Measurements from ENCODE around the gene SLC35E2B.

Gene SLC35E2B

GRCh38 chr1:1630965-1631781 is 61.4 kb downstream of the SLC35E2B start:
- no peak overlapping the region for H2AFZ ChIP-seq (ENCODE audit: low read depth, low read length)
- no peak overlapping the region for H2BK12ac ChIP-seq (ENCODE audit: low read length in 2 of 2)
- peak overlapping the region; percentile 42 for H4K8ac ChIP-seq (ENCODE audit: low read length)
- peaks cover 6 to 40% of the 10 kb centered on the region in 2 experiments for H3K36me3 ChIP-seq (ENCODE audit: control insufficient read depth in 1 of 2, insufficient read depth in 2 of 2, low read depth in 1 of 2, low read length in 2 of 2)
- peak overlapping the region in 1 of 2 experiments; percentile 40 for H3K18ac ChIP-seq (ENCODE audit: low read depth in 1 of 2, low read length in 2 of 2)
- peak overlapping the region; percentile 80 for H2BK15ac ChIP-seq (ENCODE audit: low read depth, poor library complexity, severe bottlenecking)
- H3K9me3 ChIP-seq (ENCODE audit: control insufficient read depth, low read length): no peaks in the 10 kb centered on the region
- WGBS: 23% methylated on average over 37 of the region's 79 CpGs
- no peaks in the 10 kb centered on the region for H3K79me1 ChIP-seq (replicated peaks; ENCODE audit: low read length, poor library complexity, severe bottlenecking)
- peaks cover 19% of the 10 kb centered on the region for H3K4me1 ChIP-seq (ENCODE audit: control insufficient read depth, insufficient read depth, low read depth, low read length)
- no peak overlapping the region for H3K27ac ChIP-seq (ENCODE audit: low read length, poor library complexity, severe bottlenecking)
- H2AK5ac ChIP-seq (ENCODE audit: low read length, severe bottlenecking): no peak overlapping the region
- no peak overlapping the region for H4K91ac ChIP-seq (ENCODE audit: low read length)
- peaks cover 3 to 8% of the 10 kb centered on the region in 2 experiments for H3K27me3 ChIP-seq (ENCODE audit: control insufficient read depth in 1 of 2, insufficient read depth in 1 of 2, low read length in 2 of 2)
- H3K4ac ChIP-seq (ENCODE audit: low read depth in 1 of 2, low read length in 2 of 2): peak overlapping the region in 1 of 2 experiments; percentile 28
- H3K23ac ChIP-seq (ENCODE audit: low read length in 2 of 2): no peak overlapping the region
- no peak overlapping the region for H3K9ac ChIP-seq (ENCODE audit: low read length)
- H3K4me2 ChIP-seq (ENCODE audit: low read length, poor library complexity, severe bottlenecking): no peak overlapping the region
- H3K4me3 ChIP-seq (ENCODE audit: insufficient read depth in 1 of 2, low read depth in 1 of 2, low read length in 2 of 2): no peak overlapping the region
- H2BK5ac ChIP-seq (ENCODE audit: low read depth, low read length, poor library complexity, severe bottlenecking): no peak overlapping the region
- DNase-seq: peak; percentile 37
- H3K14ac ChIP-seq (ENCODE audit: low read length in 2 of 2): no peak overlapping the region
- H2BK120ac ChIP-seq (ENCODE audit: low read depth, low read length): peak overlapping the region; percentile 68

- Histone ChIP-seq H2BK12ac (ENCODE audit: low read length in 2 of 2) (no peak overlapping the region), H2AFZ (ENCODE audit: low read depth, low read length) (no peak overlapping the region), H2BK5ac (ENCODE audit: low read depth, low read length, poor library complexity, severe bottlenecking) (no peak overlapping the region), H3K36me3 (ENCODE audit: control insufficient read depth in 1 of 2, insufficient read depth in 2 of 2, low read depth in 1 of 2, low read length in 2 of 2) (peaks cover 6 to 48% of the 10 kb centered on the region in 2 experiments), H2BK15ac (ENCODE audit: low read depth, poor library complexity, severe bottlenecking) (peak overlapping the region; percentile 80), H3K4me1 (ENCODE audit: control insufficient read depth, insufficient read depth, low read depth, low read length) (peaks cover 20% of the 10 kb centered on the region), H3K9me3 (ENCODE audit: control insufficient read depth, low read length) (no peaks in the 10 kb centered on the region), H3K27ac (ENCODE audit: low read length, poor library complexity, severe bottlenecking) (no peak overlapping the region), H3K27me3 (ENCODE audit: control insufficient read depth in 1 of 2, insufficient read depth in 1 of 2, low read length in 2 of 2) (peaks cover 3 to 8% of the 10 kb centered on the region in 2 experiments), H2AK5ac (ENCODE audit: low read length, severe bottlenecking) (no peak overlapping the region), H3K4me3 (ENCODE audit: insufficient read depth in 1 of 2, low read depth in 1 of 2, low read length in 2 of 2) (no peak overlapping the region), H4K91ac (ENCODE audit: low read length) (no peak overlapping the region), H3K79me1 (replicated peaks; ENCODE audit: low read length, poor library complexity, severe bottlenecking) (no peaks in the 10 kb centered on the region), H3K18ac (ENCODE audit: low read depth in 1 of 2, low read length in 2 of 2) (peak overlapping the region in 1 of 2 experiments; percentile 34), H3K4ac (ENCODE audit: low read depth in 1 of 2, low read length in 2 of 2) (no peak overlapping the region), H3K23ac (ENCODE audit: low read length in 2 of 2) (no peak overlapping the region), H3K9ac (ENCODE audit: low read length) (no peak overlapping the region), H2BK120ac (ENCODE audit: low read depth, low read length) (peak overlapping the region; percentile 68), H3K14ac (ENCODE audit: low read length in 2 of 2) (no peak overlapping the region), H3K4me2 (ENCODE audit: low read length, poor library complexity, severe bottlenecking) (no peak overlapping the region), H4K8ac (ENCODE audit: low read length) (no peak overlapping the region)
- 21% methylated on average over 59 of the region's 81 CpGs for WGBS
- DNase-seq: peak; percentile 69
These were observed 62.2 kb downstream of the SLC35E2B start for GRCh38 chr1:1630191-1630964.

GRCh38 chr1:1629430-1630190 is 63.0 kb downstream of the SLC35E2B start:
- H3K27me3 ChIP-seq (ENCODE audit: control insufficient read depth in 1 of 2, insufficient read depth in 1 of 2, low read length in 2 of 2): peaks cover 3 to 8% of the 10 kb centered on the region in 2 experiments
- H4K8ac ChIP-seq (ENCODE audit: low read length): no peak overlapping the region

More at GRCh38 chr1:1629430-1630190, 63.0 kb downstream of the SLC35E2B start:
- Histone ChIP-seq H2BK120ac (ENCODE audit: low read depth, low read length) (no peak overlapping the region), H3K14ac (ENCODE audit: low read length in 2 of 2) (no peak overlapping the region), H2AFZ (ENCODE audit: low read depth, low read length) (no peak overlapping the region), H3K4me3 (ENCODE audit: insufficient read depth in 1 of 2, low read depth in 1 of 2, low read length in 2 of 2) (no peak overlapping the region), H3K9me3 (ENCODE audit: control insufficient read depth, low read length) (no peaks in the 10 kb centered on the region), H2BK15ac (ENCODE audit: low read depth, poor library complexity, severe bottlenecking) (no peak overlapping the region), H3K27ac (ENCODE audit: low read length, poor library complexity, severe bottlenecking) (no peak overlapping the region), H2AK5ac (ENCODE audit: low read length, severe bottlenecking) (no peak overlapping the region), H4K91ac (ENCODE audit: low read length) (peak overlapping the region; percentile 11), H3K36me3 (ENCODE audit: control insufficient read depth in 1 of 2, insufficient read depth in 2 of 2, low read depth in 1 of 2, low read length in 2 of 2) (peaks cover 6 to 55% of the 10 kb centered on the region in 2 experiments), H3K4me1 (ENCODE audit: control insufficient read depth, insufficient read depth, low read depth, low read length) (peaks cover 20% of the 10 kb centered on the region), H3K79me1 (replicated peaks; ENCODE audit: low read length, poor library complexity, severe bottlenecking) (no peaks in the 10 kb centered on the region), H3K4me2 (ENCODE audit: low read length, poor library complexity, severe bottlenecking) (no peak overlapping the region), H2BK12ac (ENCODE audit: low read length in 2 of 2) (no peak overlapping the region), H3K23ac (ENCODE audit: low read length in 2 of 2) (no peak overlapping the region), H3K9ac (ENCODE audit: low read length) (no peak overlapping the region), H3K4ac (ENCODE audit: low read depth in 1 of 2, low read length in 2 of 2) (no peak overlapping the region), H3K18ac (ENCODE audit: low read depth in 1 of 2, low read length in 2 of 2) (no peak overlapping the region), H2BK5ac (ENCODE audit: low read depth, low read length, poor library complexity, severe bottlenecking) (no peak overlapping the region)
- WGBS: 53% methylated on average over 35 of the region's 48 CpGs
- no peak for DNase-seq

All from mesenchymal stem cell (in vitro differentiated cells and primary cell).